ENCODE results near the gene ISCU.
"Not testable (repeated sequence)": the region's sequence is repeated elsewhere in the genome, so short reads cannot be mapped to it uniquely, and the experiment has no call there.

ISCU gene

DNA sequence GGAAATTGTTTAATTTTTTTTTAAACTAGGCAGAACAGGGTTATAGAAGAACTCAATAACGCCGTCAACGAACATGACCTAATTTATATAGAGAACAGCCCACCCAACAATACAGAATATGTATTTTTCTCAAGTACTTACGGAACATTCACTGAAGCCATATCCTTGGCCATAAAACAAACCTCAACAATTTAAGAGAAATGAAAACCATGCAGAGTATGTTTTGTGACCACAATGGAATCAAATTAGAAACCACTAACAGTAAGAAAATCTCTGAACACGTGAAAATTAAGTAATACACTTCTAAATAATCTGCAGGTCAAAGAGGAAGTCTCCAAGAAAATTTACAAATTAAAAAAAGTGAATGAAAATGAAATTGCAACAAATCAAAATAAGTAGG, 10.9 kb upstream of the ISCU start:
- Mint-ChIP-seq H3K4me1 (peaks cover 12% of the 10 kb centered on the region), H3K27ac (no peak overlapping the region), H3K36me3 (ENCODE audit: low read depth) (peaks cover 23% of the 10 kb centered on the region), H3K4me3 (no peak overlapping the region), H3K27me3 (ENCODE audit: low read depth, poor library complexity) (no peaks in the 10 kb centered on the region), H3K9me3 (no peaks in the 10 kb centered on the region)
- DNase-seq: no peak
- TF ChIP-seq, protein P1, sequence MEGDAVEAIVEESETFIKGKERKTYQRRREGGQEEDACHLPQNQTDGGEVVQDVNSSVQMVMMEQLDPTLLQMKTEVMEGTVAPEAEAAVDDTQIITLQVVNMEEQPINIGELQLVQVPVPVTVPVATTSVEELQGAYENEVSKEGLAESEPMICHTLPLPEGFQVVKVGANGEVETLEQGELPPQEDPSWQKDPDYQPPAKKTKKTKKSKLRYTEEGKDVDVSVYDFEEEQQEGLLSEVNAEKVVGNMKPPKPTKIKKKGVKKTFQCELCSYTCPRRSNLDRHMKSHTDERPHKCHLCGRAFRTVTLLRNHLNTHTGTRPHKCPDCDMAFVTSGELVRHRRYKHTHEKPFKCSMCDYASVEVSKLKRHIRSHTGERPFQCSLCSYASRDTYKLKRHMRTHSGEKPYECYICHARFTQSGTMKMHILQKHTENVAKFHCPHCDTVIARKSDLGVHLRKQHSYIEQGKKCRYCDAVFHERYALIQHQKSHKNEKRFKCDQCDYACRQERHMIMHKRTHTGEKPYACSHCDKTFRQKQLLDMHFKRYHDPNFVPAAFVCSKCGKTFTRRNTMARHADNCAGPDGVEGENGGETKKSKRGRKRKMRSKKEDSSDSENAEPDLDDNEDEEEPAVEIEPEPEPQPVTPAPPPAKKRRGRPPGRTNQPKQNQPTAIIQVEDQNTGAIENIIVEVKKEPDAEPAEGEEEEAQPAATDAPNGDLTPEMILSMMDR (IDR thresholded peaks at IDR 0.05): no peak

DNA sequence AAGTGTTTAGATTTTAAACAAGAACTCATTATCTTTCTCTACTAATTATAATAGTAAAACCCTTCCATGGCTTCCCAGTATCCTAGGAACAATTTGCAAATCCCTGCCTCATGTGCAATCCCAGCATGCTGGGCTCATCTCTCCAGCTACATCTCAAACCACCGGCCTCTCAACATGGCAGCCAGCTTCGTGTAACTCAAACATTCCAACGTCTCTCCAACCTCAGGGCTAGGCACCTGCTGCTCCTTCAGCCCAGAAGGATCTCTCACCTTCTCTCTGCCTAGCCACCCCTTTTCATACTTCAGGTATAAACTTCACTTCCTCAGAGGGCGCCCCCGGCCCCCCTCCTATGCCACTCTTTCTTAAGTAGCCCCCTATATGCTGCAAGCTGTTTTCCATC, 8.6 kb upstream of the ISCU start:
- Mint-ChIP-seq H3K27ac (no peak overlapping the region), H3K36me3 (ENCODE audit: low read depth) (peaks cover 14% of the 10 kb centered on the region)
- TF ChIP-seq, protein P1 (IDR thresholded peaks at IDR 0.05): no peak

DNA sequence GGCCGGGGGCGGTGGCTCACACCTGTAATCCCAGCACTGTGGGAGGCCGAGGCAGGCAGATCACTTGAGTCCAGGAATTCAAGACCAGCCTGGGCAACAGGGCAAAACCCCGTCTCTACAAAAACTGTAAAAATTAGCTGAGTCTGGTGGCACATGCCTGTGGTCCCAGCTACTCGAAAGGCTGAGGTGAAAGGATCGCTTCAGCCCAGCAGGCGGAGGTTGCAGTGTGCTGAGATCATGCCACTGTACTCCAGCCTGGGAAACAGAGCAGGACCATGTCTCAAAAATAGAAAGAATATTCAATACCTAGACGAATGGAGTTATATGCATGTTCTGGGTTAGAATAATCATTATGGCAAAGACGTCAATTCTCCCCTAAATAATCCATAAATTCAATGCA, 7.0 kb upstream of the ISCU start:
- not testable (repeated sequence) for H3K27me3 Mint-ChIP-seq (ENCODE audit: low read depth, poor library complexity); H3K4me3 Mint-ChIP-seq; H3K9me3 Mint-ChIP-seq; H3K36me3 Mint-ChIP-seq (ENCODE audit: low read depth); DNase-seq; H3K27ac Mint-ChIP-seq
- H3K4me1 Mint-ChIP-seq: peaks cover 37% of the 10 kb centered on the region

More for the DNA sequence above, 8.6 kb upstream of the ISCU start:
- no peaks in the 10 kb centered on the region for H3K9me3 Mint-ChIP-seq
- no peak for DNase-seq
- no peak overlapping the region for H3K4me3 Mint-ChIP-seq
- no peaks in the 10 kb centered on the region for H3K27me3 Mint-ChIP-seq (ENCODE audit: low read depth, poor library complexity)
- peaks cover 22% of the 10 kb centered on the region for H3K4me1 Mint-ChIP-seq

DNA sequence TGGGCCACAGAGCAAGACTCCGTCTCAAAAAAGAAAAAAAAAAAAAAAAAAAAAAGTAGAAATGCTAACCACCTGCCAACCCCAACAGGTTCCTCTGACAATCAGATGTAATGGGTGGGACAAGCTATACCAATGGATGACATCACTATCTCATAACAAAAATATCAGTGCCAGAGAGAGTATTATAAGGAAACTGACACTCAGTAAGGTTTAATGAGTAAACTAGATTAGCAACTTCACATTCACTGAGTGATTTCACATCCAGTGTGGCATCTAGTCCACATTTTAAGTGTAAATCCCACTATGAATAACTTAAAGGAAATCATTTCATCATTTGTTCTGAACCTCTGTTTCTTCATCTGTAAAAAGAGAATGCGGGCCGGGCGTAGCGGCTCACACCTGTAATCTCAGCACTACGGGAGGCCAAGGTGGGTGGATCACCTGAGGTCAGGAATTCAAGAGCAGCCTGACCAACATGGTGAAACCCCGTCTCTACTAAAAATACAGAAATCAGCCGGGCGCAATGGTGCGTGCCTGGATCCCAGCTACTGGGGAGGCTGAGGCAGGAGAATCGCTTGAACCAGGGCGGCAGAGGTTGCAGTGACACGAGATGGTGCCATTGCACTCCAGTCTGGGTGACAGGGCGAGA, 3.3 kb upstream of the ISCU start:
- Mint-ChIP-seq H3K27ac (no peak overlapping the region), H3K4me1 (peaks cover 44% of the 10 kb centered on the region), H3K27me3 (ENCODE audit: low read depth, poor library complexity) (no peaks in the 10 kb centered on the region), H3K36me3 (ENCODE audit: low read depth) (peaks cover 10% of the 10 kb centered on the region), H3K4me3 (peak overlapping the region; percentile 100), H3K9me3 (no peaks in the 10 kb centered on the region)
- TF ChIP-seq, protein P1 (IDR thresholded peaks at IDR 0.05): no peak
- no peak for DNase-seq

- no peak for DNase-seq
- Mint-ChIP-seq H3K27me3 (ENCODE audit: low read depth, poor library complexity) (no peaks in the 10 kb centered on the region), H3K4me1 (peaks cover 42% of the 10 kb centered on the region), H3K36me3 (ENCODE audit: low read depth) (peaks cover 11% of the 10 kb centered on the region), H3K27ac (peak overlapping the region; percentile 100), H3K9me3 (no peaks in the 10 kb centered on the region), H3K4me3 (peak overlapping the region; percentile 100)
- TF ChIP-seq, protein P1 (IDR thresholded peaks at IDR 0.05): no peak
Observed at GRCh38 chr12:108559748-108560147, 2.6 kb upstream of the ISCU start.

DNA sequence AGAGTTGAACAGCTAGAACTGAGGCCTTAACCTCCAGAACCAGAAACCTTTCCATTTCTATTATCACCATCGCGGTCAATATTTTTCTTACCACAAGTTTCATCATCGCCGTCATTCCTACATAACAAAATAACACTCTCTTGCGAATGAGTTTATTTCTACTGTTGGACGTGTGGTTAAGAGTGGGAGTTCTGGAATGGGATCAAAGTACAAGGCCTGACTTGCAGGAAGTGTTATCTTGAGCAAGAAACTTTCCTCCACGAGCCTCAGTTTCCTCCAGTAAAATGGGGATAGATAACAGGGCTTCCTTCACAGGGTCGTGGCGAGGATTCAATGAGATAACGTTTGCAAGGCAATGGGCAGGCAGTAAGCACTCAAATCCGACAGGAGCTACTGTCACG, 2.1 kb upstream of the ISCU start:
- H3K4me3 Mint-ChIP-seq: peak overlapping the region; percentile 100
- H3K27me3 Mint-ChIP-seq (ENCODE audit: low read depth, poor library complexity): no peaks in the 10 kb centered on the region
- H3K9me3 Mint-ChIP-seq: no peaks in the 10 kb centered on the region
- H3K36me3 Mint-ChIP-seq (ENCODE audit: low read depth): peaks cover 10% of the 10 kb centered on the region
- no peak for DNase-seq
- TF ChIP-seq, protein P1 (IDR thresholded peaks at IDR 0.05): no peak
- peaks cover 38% of the 10 kb centered on the region for H3K4me1 Mint-ChIP-seq
- H3K27ac Mint-ChIP-seq: peak overlapping the region; percentile 100

Measured in nephron progenitor cell (in vitro differentiated cells).